IPS-18c (cell line): ENCODE data around the gene DNAJC10.

ENCODE experiments used
- H3K4me3 ChIP-seq: 2 replicates; pipeline ENCODE4 v1.7.0; 2013; ENCODE audit warnings: low read depth, mild to moderate bottlenecking, low read length, moderate library complexity; ENCODE audit not compliant: insufficient read depth
- H3K9me3 ChIP-seq: one replicate; pipeline ENCODE4 v1.6.1; 2013; ENCODE audit warnings: mild to moderate bottlenecking, low read length, moderate library complexity; ENCODE audit not compliant: control insufficient read depth, insufficient read depth

The DNAJC10 gene

GRCh38 chr2:182817558-182817957, 101.5 kb downstream of the DNAJC10 start:
- H3K9me3 ChIP-seq: no peaks in the 10 kb centered on the region
- H3K4me3 ChIP-seq: no peak overlapping the region

GRCh38 chr2:182818501-182818900, 102.4 kb downstream of the DNAJC10 start:
- Histone ChIP-seq H3K9me3 (no peaks in the 10 kb centered on the region), H3K4me3 (no peak overlapping the region)

- Histone ChIP-seq H3K9me3 (no peaks in the 10 kb centered on the region), H3K4me3 (no peak overlapping the region)
Measured at GRCh38 chr2:182818925-182819324, 102.9 kb downstream of the DNAJC10 start.

- no peak overlapping the region; the same call in 1 of the 2 replicates for H3K4me3 ChIP-seq
- H3K9me3 ChIP-seq: no peaks in the 10 kb centered on the region
Measured at GRCh38 chr2:182819412-182819811, 103.4 kb downstream of the DNAJC10 start.

- no peak overlapping the region for H3K4me3 ChIP-seq
- no peaks in the 10 kb centered on the region for H3K9me3 ChIP-seq
Measured at GRCh38 chr2:182821182-182821581, 105.1 kb downstream of the DNAJC10 start.

GRCh38 chr2:182822733-182823132, 106.7 kb downstream of the DNAJC10 start:
- no peak overlapping the region for H3K4me3 ChIP-seq
- no peaks in the 10 kb centered on the region for H3K9me3 ChIP-seq

GRCh38 chr2:182824056-182824766, 108.2 kb downstream of the DNAJC10 start:
- Histone ChIP-seq H3K9me3 (no peaks in the 10 kb centered on the region), H3K4me3 (no peak overlapping the region)

- no peak overlapping the region for H3K4me3 ChIP-seq
- no peaks in the 10 kb centered on the region for H3K9me3 ChIP-seq
Measured at GRCh38 chr2:182824767-182825158, 108.7 kb downstream of the DNAJC10 start.

GRCh38 chr2:182826064-182826463, 110.0 kb downstream of the DNAJC10 start:
- H3K4me3 ChIP-seq: no peak overlapping the region

GRCh38 chr2:182826496-182826895, 110.4 kb downstream of the DNAJC10 start:
- no peak overlapping the region for H3K4me3 ChIP-seq

More at GRCh38 chr2:182826064-182826463, 110.0 kb downstream of the DNAJC10 start:
- no peaks in the 10 kb centered on the region for H3K9me3 ChIP-seq

GRCh38 chr2:182827182-182827879, 111.3 kb downstream of the DNAJC10 start:
- Histone ChIP-seq H3K4me3 (no peak overlapping the region), H3K9me3 (no peaks in the 10 kb centered on the region)

More at GRCh38 chr2:182826496-182826895, 110.4 kb downstream of the DNAJC10 start:
- H3K9me3 ChIP-seq: no peaks in the 10 kb centered on the region

GRCh38 chr2:182831101-182831500, 115.0 kb downstream of the DNAJC10 start:
- Histone ChIP-seq H3K9me3 (no peaks in the 10 kb centered on the region), H3K4me3 (no peak overlapping the region)

GRCh38 chr2:182831921-182832320, 115.9 kb downstream of the DNAJC10 start:
- Histone ChIP-seq H3K9me3 (no peaks in the 10 kb centered on the region), H3K4me3 (no peak overlapping the region)

- Histone ChIP-seq H3K4me3 (no peak overlapping the region), H3K9me3 (no peaks in the 10 kb centered on the region)
Measured at GRCh38 chr2:182833084-182833854, 117.2 kb downstream of the DNAJC10 start.

- no peak overlapping the region for H3K4me3 ChIP-seq
- H3K9me3 ChIP-seq: no peaks in the 10 kb centered on the region
Measured at GRCh38 chr2:182834293-182834692, 118.2 kb downstream of the DNAJC10 start.

- H3K4me3 ChIP-seq: no peak overlapping the region
Measured at GRCh38 chr2:182836451-182836850, 120.4 kb downstream of the DNAJC10 start.

More at GRCh38 chr2:182836451-182836850, 120.4 kb downstream of the DNAJC10 start:
- H3K9me3 ChIP-seq: no peaks in the 10 kb centered on the region
